WTC11 (cell line): Measurements from ENCODE around the gene HPSE2.

Source experiments
- NR1H2 ChIP-seq: sonication (generic); formaldehyde crosslinking; IDR thresholded peaks from 2 replicates; pipeline ENCODE4 v1.9.0; 2021; ENCODE audit warnings: mild to moderate bottlenecking, moderate library complexity, missing genetic modification reagents
- TF ChIP-seq, protein P1 (sequence below): fragments of 200-600 bp; IDR thresholded peaks from 2 replicates; pipeline ENCODE4 v1.8.0; 2022; ENCODE audit warnings: antibody characterized with exemption
- TF ChIP-seq, protein P2 (sequence below): fragments of 250-450 bp; sonication (Bioruptor Pico); conservative IDR thresholded peaks from 2 replicates; pipeline ENCODE4 v1.9.0; 2021; ENCODE audit warnings: mild to moderate bottlenecking
- TF ChIP-seq, protein P3 (sequence below): sonication (generic); formaldehyde crosslinking; IDR thresholded peaks from 2 replicates; pipeline ENCODE4 v1.8.1; 2022; ENCODE audit warnings: mild to moderate bottlenecking, moderate library complexity, missing genetic modification reagents

- no peak for TF ChIP-seq NR1H2 (CRISPR knock-in tag)
- TF ChIP-seq, protein P1, sequence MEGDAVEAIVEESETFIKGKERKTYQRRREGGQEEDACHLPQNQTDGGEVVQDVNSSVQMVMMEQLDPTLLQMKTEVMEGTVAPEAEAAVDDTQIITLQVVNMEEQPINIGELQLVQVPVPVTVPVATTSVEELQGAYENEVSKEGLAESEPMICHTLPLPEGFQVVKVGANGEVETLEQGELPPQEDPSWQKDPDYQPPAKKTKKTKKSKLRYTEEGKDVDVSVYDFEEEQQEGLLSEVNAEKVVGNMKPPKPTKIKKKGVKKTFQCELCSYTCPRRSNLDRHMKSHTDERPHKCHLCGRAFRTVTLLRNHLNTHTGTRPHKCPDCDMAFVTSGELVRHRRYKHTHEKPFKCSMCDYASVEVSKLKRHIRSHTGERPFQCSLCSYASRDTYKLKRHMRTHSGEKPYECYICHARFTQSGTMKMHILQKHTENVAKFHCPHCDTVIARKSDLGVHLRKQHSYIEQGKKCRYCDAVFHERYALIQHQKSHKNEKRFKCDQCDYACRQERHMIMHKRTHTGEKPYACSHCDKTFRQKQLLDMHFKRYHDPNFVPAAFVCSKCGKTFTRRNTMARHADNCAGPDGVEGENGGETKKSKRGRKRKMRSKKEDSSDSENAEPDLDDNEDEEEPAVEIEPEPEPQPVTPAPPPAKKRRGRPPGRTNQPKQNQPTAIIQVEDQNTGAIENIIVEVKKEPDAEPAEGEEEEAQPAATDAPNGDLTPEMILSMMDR: no peak
- TF ChIP-seq, protein P2, sequence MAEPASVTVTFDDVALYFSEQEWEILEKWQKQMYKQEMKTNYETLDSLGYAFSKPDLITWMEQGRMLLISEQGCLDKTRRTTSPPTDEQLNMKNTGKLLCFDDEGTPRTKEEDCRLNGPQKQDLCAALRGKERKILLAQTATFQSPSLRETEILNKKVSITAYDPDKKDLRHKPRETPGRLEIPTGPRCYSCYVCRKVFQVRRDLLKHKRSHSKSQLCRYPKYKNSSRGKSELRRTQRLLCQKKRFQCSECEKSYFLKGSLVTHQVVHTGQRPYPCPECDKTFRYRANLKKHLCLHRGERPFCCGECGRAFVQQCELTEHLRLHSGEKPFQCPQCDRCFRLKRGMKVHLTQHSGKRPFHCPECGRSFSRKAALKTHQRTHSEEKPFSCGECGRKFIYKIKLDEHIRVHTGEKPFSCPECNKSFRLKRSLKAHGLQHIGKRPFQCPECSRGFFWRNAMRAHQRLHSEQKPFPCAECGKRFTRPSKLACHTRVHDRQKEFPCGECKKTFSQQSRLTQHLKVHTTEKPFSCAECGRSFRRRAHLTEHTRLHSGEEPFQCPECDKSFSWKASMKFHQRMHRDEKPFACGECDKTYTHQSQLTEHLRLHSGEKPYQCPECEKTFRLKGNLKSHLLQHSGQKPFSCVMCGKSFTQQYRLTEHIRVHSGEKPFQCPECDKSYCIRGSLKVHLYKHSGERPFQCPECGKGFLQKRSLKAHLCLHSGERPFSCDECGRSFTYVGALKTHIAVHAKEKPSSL (CRISPR knock-in tag): no peak
- TF ChIP-seq, protein P3, sequence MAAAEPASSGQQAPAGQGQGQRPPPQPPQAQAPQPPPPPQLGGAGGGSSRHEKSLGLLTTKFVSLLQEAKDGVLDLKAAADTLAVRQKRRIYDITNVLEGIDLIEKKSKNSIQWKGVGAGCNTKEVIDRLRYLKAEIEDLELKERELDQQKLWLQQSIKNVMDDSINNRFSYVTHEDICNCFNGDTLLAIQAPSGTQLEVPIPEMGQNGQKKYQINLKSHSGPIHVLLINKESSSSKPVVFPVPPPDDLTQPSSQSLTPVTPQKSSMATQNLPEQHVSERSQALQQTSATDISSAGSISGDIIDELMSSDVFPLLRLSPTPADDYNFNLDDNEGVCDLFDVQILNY (CRISPR knock-in tag): no peak
Observed at GRCh38 chr10:98487649-98488048, 748.0 kb downstream of the HPSE2 start.
